Measurements from ENCODE around the gene DHRS7.
A peak's percentile ranks its signal among the peaks of the same experiment; 100 is the strongest.

DHRS7 gene

DNA sequence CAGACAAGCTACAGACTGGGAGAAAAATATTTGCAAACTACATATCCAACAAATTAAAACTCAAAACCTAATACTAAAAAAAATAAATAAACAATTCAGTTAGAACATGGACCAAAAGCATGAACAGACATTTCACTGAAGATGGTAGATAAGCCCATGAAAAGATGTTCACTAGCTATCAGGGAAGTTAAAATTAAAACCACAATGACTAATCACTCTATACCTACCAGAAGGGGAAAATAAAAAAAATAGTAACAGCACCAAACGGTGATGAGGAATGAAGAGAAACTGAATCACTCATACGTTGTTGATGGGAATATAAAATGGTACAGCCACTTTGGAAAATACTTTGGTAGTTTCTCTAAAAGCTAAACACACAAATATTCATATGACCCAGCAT is 31.1 kb upstream of the DHRS7 start:
- TF ChIP-seq, protein P1, sequence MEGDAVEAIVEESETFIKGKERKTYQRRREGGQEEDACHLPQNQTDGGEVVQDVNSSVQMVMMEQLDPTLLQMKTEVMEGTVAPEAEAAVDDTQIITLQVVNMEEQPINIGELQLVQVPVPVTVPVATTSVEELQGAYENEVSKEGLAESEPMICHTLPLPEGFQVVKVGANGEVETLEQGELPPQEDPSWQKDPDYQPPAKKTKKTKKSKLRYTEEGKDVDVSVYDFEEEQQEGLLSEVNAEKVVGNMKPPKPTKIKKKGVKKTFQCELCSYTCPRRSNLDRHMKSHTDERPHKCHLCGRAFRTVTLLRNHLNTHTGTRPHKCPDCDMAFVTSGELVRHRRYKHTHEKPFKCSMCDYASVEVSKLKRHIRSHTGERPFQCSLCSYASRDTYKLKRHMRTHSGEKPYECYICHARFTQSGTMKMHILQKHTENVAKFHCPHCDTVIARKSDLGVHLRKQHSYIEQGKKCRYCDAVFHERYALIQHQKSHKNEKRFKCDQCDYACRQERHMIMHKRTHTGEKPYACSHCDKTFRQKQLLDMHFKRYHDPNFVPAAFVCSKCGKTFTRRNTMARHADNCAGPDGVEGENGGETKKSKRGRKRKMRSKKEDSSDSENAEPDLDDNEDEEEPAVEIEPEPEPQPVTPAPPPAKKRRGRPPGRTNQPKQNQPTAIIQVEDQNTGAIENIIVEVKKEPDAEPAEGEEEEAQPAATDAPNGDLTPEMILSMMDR (IDR thresholded peaks at IDR 0.05; ENCODE audit: poor library complexity, severe bottlenecking): no peak
- DNase-seq (ENCODE audit: low spot score) (no peak), ATAC-seq (ENCODE audit: low read depth) (no peak)
- H3K4me1 ChIP-seq (ENCODE audit: insufficient read depth, poor library complexity, severe bottlenecking): no peaks in the 10 kb centered on the region
- H3K36me3 ChIP-seq (ENCODE audit: low read depth): no peaks in the 10 kb centered on the region
- H3K27me3 ChIP-seq (ENCODE audit: insufficient read depth, poor library complexity, severe bottlenecking): no peaks in the 10 kb centered on the region
- no peak overlapping the region for H3K4me3 ChIP-seq (ENCODE audit: severe bottlenecking)
- no peak overlapping the region for H3K27ac ChIP-seq (ENCODE audit: poor library complexity, severe bottlenecking)
- no peaks in the 10 kb centered on the region for H3K9me3 ChIP-seq (ENCODE audit: severe bottlenecking)

DNA sequence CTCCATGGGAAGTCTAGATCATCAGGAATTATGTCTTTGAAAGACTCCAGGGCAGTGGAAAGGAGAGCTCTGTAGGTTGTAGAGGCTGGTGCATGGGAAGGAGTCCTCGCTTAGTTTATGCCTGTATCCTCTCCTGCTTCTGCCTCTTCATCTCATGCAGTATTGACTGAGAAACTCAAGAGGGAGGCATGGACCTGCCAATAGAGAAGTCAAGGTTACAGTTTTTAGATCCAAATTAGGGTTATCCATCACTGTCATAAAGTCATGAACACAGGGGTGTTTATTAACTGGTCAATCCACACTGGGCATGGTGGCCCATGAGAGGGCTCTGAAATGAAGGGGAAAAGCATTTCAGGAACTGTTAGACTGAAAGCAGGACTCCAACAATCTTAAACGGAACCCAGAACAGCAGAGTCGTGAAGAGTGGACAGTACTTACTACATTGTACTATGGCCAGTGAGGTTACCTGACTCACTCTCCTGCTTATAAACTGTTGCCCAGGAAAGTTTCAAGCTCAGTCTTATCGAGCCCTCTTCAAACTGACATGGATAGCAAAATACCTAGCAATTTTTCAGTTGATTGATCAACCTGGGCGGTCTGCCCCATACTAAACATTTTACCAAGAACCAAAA is 30.1 kb upstream of the DHRS7 start:
- ATAC-seq (ENCODE audit: low read depth) (peak; percentile 57; the same call in 2 of the 3 replicates), DNase-seq (ENCODE audit: low spot score) (no peak)
- H3K4me3 ChIP-seq (ENCODE audit: severe bottlenecking): no peak overlapping the region
- no peak overlapping the region for H3K27ac ChIP-seq (ENCODE audit: poor library complexity, severe bottlenecking)
- H3K36me3 ChIP-seq (ENCODE audit: low read depth): no peaks in the 10 kb centered on the region
- no peaks in the 10 kb centered on the region for H3K9me3 ChIP-seq (ENCODE audit: severe bottlenecking)
- TF ChIP-seq, protein P1 (IDR thresholded peaks at IDR 0.05; ENCODE audit: poor library complexity, severe bottlenecking): peak; percentile 20
- H3K27me3 ChIP-seq (ENCODE audit: insufficient read depth, poor library complexity, severe bottlenecking): no peaks in the 10 kb centered on the region
- H3K4me1 ChIP-seq (ENCODE audit: insufficient read depth, poor library complexity, severe bottlenecking): no peaks in the 10 kb centered on the region

DNA sequence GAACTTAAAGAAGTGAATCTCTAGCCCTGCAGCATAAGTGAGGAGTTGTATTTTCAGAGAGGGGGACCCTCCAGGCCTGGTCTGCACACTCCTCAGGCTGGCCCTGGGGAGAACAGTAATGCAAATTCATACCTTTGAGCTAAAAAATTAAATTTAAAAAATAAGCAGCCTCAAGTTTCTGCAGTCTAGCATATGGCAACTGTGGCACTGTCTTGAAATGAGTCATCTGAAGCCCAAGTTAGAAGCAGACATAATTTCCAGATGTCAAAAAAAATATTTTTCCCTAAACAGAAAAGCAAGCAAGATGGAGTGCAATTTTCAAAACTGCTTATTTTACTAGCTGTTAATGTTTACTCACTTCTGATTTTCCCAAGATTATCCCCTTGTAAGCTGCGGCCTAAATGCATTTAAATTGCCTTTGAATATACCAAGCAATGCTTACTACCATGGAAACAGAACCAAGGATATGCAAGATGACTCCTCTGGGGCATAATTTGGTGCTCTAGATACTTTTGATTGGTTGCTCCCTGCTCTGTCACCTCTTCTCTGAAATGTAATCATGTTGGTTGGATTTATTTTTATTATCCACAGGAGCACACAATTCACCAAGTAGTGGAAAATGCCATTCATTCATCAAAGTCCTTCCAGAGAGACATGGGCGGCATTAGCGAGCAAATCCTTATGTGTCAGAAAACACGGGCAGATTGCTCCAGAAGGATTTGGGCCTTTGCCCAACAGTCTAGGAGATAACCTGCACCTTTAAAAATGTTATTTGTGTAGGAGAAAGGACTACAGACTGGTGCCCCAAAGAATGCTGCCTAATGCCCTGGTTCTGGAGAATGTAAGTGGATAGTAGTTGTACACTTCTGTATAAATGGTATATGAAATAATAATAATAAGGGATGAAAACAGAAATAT is 25.0 kb upstream of the DHRS7 start:
- no peaks in the 10 kb centered on the region for H3K4me1 ChIP-seq (ENCODE audit: insufficient read depth, poor library complexity, severe bottlenecking)
- no peak for DNase-seq (ENCODE audit: low spot score)
- H3K9me3 ChIP-seq (ENCODE audit: severe bottlenecking): no peaks in the 10 kb centered on the region
- H3K36me3 ChIP-seq (ENCODE audit: low read depth): no peaks in the 10 kb centered on the region
- no peak overlapping the region for H3K4me3 ChIP-seq (ENCODE audit: severe bottlenecking)
- H3K27me3 ChIP-seq (ENCODE audit: insufficient read depth, poor library complexity, severe bottlenecking): no peaks in the 10 kb centered on the region
- TF ChIP-seq, protein P1 (IDR thresholded peaks at IDR 0.05; ENCODE audit: poor library complexity, severe bottlenecking): no peak
- H3K27ac ChIP-seq (ENCODE audit: poor library complexity, severe bottlenecking): no peak overlapping the region
- no peak for ATAC-seq (ENCODE audit: low read depth)

DNA sequence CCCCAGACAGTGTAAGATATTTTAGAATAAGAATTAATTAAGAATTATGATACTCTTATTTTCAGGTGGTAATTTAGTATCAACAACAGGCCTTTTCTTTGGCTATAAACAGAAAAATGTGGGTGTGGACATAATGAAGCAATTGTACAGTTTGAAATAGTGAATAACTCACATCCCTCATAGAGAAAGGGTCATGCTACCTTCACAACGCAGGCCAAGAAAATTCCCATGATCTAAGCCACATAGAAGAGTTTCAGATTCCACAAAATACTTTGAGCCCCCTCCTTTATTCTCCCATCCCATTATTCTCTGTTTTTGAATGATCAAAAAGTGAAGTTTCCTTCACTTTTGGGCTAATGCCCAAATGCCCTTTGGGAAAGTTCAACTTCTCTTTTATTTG is 23.5 kb upstream of the DHRS7 start:
- TF ChIP-seq, protein P1 (IDR thresholded peaks at IDR 0.05; ENCODE audit: poor library complexity, severe bottlenecking): no peak
- Histone ChIP-seq H3K4me3 (ENCODE audit: severe bottlenecking) (no peak overlapping the region), H3K27ac (ENCODE audit: poor library complexity, severe bottlenecking) (no peak overlapping the region), H3K9me3 (ENCODE audit: severe bottlenecking) (no peaks in the 10 kb centered on the region), H3K36me3 (ENCODE audit: low read depth) (no peaks in the 10 kb centered on the region), H3K27me3 (ENCODE audit: insufficient read depth, poor library complexity, severe bottlenecking) (no peaks in the 10 kb centered on the region), H3K4me1 (ENCODE audit: insufficient read depth, poor library complexity, severe bottlenecking) (peaks cover 5% of the 10 kb centered on the region)
- DNase-seq (ENCODE audit: low spot score) (no peak), ATAC-seq (ENCODE audit: low read depth) (no peak)

Measured in RWPE2 (cell line).